OCI-LY3 (cell line): ENCODE results near the gene SORL1.

Source experiments
- H2AFZ ChIP-seq: fragments of 200-600, 300-600 bp; shearing (Covaris generic); 2 replicates; pipeline ENCODE4 v1.6.0; 2014; ENCODE audit warnings: antibody characterized with exemption, low read depth, low read length
- H3K27ac ChIP-seq: fragments of 200-600, 300-600 bp; sonication (generic); 2 replicates; pipeline ENCODE4 v1.5.1; 2014; ENCODE audit warnings: mild to moderate bottlenecking, low read length, moderate library complexity, mixed read lengths
- H3K27me3 ChIP-seq: fragments of 200-600, 300-600 bp; sonication (generic); 2 replicates; pipeline ENCODE4 v1.6.1; 2014; ENCODE audit warnings: low read depth, low read length, mixed read lengths
- H3K36me3 ChIP-seq: fragments of 200-600, 300-600 bp; sonication (generic); replicated peaks from 2 replicates; pipeline ENCODE3; 2014; ENCODE audit warnings: low read depth, low read length, mixed read lengths
- H3K4me1 ChIP-seq: fragments of 300-600, 200-600 bp; sonication (generic); 2 replicates; pipeline ENCODE4 v1.6.1; 2014; ENCODE audit warnings: low read length, mixed read lengths
- H3K4me2 ChIP-seq: fragments of 200-600, 300-600 bp; sonication (generic); 2 replicates; pipeline ENCODE4 v1.6.1; 2014; ENCODE audit warnings: low read length, mixed read lengths
- H3K4me3 ChIP-seq: fragments of 300-600, 200-600 bp; sonication (generic); 2 replicates; pipeline ENCODE4 v1.5.1; 2014; ENCODE audit warnings: antibody characterized with exemption, mild to moderate bottlenecking, low read length, moderate library complexity
- H3K79me2 ChIP-seq: fragments of 300-600, 200-600 bp; shearing (Covaris generic); 2 replicates; pipeline ENCODE4 v1.6.1; 2014; ENCODE audit warnings: mild to moderate bottlenecking, low read length, mixed read lengths
- H3K9ac ChIP-seq: fragments of 300-600, 200-600 bp; shearing (Covaris generic); 2 replicates; pipeline ENCODE4 v1.6.0; 2014; ENCODE audit warnings: mild to moderate bottlenecking, low read length, moderate library complexity
- H3K9me3 ChIP-seq: fragments of 200-600, 300-600 bp; shearing (Covaris generic); 2 replicates; pipeline ENCODE4 v1.6.1; 2014; ENCODE audit warnings: low read length, mixed read lengths; ENCODE audit not compliant: insufficient read depth
- H4K20me1 ChIP-seq: fragments of 200-600, 300-600 bp; sonication (generic); 2 replicates; pipeline ENCODE4 v1.6.1; 2016; ENCODE audit warnings: low read length, mixed read lengths; ENCODE audit not compliant: insufficient read depth
- CTCF ChIP-seq: fragments of 200-600, 300-600 bp; sonication (generic); IDR thresholded peaks from 2 replicates; pipeline ENCODE4 v1.5.1; 2014; ENCODE audit warnings: antibody characterized with exemption, low read length, low read depth
- EZH2phosphoT487 ChIP-seq: fragments of 200-600 bp; shearing (Covaris generic); IDR thresholded peaks from 2 replicates; pipeline ENCODE4 v1.6.1; 2018; ENCODE audit warnings: antibody characterized with exemption, mixed run types, low read depth

The SORL1 gene

GRCh38 chr11:121556937-121557336, 104.8 kb downstream of the SORL1 start:
- H4K20me1 ChIP-seq: no peaks in the 10 kb centered on the region
- H3K27me3 ChIP-seq: no peaks in the 10 kb centered on the region
- no peak overlapping the region for H3K27ac ChIP-seq
- H3K79me2 ChIP-seq: peaks cover 4% of the 10 kb centered on the region; the same call in 1 of the 2 replicates
- TF ChIP-seq EZH2phosphoT487: no peak
- TF ChIP-seq CTCF: no peak
- no peak overlapping the region for H3K9ac ChIP-seq
- H3K4me3 ChIP-seq: no peak overlapping the region
- no peak overlapping the region for H2AFZ ChIP-seq
- H3K36me3 ChIP-seq: peaks cover 97% of the 10 kb centered on the region
- peaks cover 15% of the 10 kb centered on the region for H3K4me1 ChIP-seq
- no peak overlapping the region for H3K4me2 ChIP-seq
- H3K9me3 ChIP-seq: no peaks in the 10 kb centered on the region

DNA sequence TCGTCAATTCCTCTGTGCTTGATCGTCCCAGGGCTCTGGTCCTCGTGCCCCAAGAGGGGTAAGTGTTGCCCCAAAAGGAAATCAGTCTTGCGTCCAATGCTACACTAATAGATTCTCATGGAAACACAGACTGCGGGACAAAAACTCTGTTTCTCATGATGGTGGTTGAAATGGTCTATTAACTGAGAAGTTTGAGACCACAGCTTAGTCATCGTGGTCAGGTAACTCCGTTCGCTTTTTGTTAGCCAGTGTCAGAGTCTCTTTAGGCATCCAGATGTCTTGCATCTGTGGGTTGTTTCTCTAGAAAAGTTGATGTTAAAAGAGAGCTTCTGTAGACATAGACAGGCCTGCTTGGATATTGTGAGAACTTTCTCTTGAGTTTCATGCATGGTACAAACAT, 105.2 kb downstream of the SORL1 start:
- Histone ChIP-seq H3K4me1 (peaks cover 15% of the 10 kb centered on the region), H3K4me2 (no peak overlapping the region), H3K9ac (no peak overlapping the region)

GRCh38 chr11:121559606-121560200, 107.6 kb downstream of the SORL1 start:
- Histone ChIP-seq H3K27ac (no peak overlapping the region), H3K9ac (no peak overlapping the region), H3K79me2 (peaks cover 15% of the 10 kb centered on the region; the same call in 1 of the 2 replicates), H2AFZ (no peak overlapping the region), H3K9me3 (no peaks in the 10 kb centered on the region), H3K27me3 (no peaks in the 10 kb centered on the region), H4K20me1 (no peaks in the 10 kb centered on the region), H3K4me3 (no peak overlapping the region), H3K4me2 (no peak overlapping the region), H3K36me3 (peaks cover 91% of the 10 kb centered on the region), H3K4me1 (peaks cover 15% of the 10 kb centered on the region)
- no peak for TF ChIP-seq CTCF
- TF ChIP-seq EZH2phosphoT487: no peak

More for the DNA sequence above, 105.2 kb downstream of the SORL1 start:
- Histone ChIP-seq H3K27ac (peak overlapping the region; percentile 14; the same call in 1 of the 2 replicates), H3K27me3 (no peaks in the 10 kb centered on the region), H2AFZ (no peak overlapping the region), H3K36me3 (peaks cover 97% of the 10 kb centered on the region), H3K79me2 (peaks cover 5% of the 10 kb centered on the region; the same call in 1 of the 2 replicates), H3K9me3 (no peaks in the 10 kb centered on the region), H3K4me3 (no peak overlapping the region), H4K20me1 (no peaks in the 10 kb centered on the region)
- TF ChIP-seq CTCF: no peak
- no peak for TF ChIP-seq EZH2phosphoT487

GRCh38 chr11:121560236-121560635, 108.1 kb downstream of the SORL1 start:
- Histone ChIP-seq H2AFZ (no peak overlapping the region), H3K27ac (no peak overlapping the region), H3K36me3 (peaks cover 91% of the 10 kb centered on the region), H3K9me3 (no peaks in the 10 kb centered on the region), H3K4me2 (no peak overlapping the region), H3K9ac (no peak overlapping the region), H3K79me2 (peaks cover 20% of the 10 kb centered on the region), H3K4me3 (no peak overlapping the region), H3K27me3 (no peaks in the 10 kb centered on the region), H3K4me1 (peaks cover 15% of the 10 kb centered on the region), H4K20me1 (no peaks in the 10 kb centered on the region)
- TF ChIP-seq EZH2phosphoT487 (no peak), CTCF (no peak)
